ENCODE results near the gene COASY.

The COASY gene

DNA sequence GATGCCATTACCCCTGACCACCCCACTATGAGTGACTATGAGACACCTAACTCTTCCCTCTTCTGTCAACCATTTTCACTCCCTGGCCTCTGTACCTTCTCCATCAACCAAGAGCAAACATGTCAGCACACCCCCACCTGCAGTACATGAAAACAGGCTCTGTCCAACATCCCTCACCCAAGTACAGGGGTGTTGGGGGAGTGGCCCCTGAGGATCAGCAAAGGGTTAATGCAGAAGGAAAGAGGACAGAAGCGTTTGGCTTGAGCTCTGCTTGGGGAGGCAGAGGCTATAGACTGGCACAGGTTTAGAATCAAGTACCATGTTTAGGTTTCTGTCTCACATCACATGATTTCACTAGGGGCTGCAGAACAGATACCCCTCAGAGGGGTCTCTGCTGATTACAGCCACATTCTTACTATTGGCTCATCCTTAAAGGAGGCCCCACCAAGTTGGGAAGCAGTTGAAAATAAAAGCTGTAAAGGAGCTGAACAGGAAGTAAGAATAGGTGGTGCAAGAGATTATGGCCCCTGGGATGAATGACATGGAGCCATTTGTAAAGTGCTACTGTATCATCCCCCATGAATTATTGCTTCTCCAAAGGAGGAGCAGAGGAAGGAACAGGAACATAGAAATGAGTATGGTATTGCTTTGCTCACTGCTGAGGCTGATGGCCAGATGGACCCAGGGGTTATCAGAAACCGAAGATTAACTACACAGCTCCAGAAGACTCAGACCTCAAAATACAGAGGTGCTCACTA is 18.0 kb downstream of the COASY start:
- TF ChIP-seq, protein P1, sequence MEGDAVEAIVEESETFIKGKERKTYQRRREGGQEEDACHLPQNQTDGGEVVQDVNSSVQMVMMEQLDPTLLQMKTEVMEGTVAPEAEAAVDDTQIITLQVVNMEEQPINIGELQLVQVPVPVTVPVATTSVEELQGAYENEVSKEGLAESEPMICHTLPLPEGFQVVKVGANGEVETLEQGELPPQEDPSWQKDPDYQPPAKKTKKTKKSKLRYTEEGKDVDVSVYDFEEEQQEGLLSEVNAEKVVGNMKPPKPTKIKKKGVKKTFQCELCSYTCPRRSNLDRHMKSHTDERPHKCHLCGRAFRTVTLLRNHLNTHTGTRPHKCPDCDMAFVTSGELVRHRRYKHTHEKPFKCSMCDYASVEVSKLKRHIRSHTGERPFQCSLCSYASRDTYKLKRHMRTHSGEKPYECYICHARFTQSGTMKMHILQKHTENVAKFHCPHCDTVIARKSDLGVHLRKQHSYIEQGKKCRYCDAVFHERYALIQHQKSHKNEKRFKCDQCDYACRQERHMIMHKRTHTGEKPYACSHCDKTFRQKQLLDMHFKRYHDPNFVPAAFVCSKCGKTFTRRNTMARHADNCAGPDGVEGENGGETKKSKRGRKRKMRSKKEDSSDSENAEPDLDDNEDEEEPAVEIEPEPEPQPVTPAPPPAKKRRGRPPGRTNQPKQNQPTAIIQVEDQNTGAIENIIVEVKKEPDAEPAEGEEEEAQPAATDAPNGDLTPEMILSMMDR (IDR thresholded peaks at IDR 0.05; ENCODE audit: borderline replicate concordance, insufficient read depth, low read depth, low read length) = no peak
- no peak overlapping the region for H3K4me3 ChIP-seq (ENCODE audit: low read depth, low read length)

DNA sequence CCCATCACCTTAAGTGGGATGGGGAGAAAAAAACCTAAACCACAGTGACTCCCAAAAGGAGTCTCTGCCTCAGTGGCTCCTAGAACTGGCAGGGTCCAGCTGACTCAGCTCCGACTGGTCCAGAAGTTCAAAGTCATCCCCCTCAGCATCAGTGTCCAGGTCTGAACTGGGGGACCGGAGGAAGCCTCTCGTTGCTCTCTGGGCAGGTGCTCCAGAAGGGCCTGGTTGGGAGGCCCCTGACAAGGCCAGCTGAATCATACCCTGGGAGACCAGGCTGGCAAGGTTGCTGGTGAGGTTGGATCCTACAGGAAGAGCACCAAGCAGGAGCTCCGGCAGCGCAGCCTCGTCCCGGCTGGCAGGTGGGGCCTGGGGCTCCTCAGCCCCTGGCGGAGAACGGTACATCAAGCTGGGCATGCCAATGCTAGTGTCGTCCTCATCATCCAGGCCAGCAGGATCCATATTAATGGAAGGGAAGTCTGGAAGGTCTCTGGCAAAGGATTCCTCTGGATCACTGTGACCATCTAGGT is 19.9 kb downstream of the COASY start:
- TF ChIP-seq, protein P1 (IDR thresholded peaks at IDR 0.05; ENCODE audit: borderline replicate concordance, insufficient read depth, low read depth, low read length) = no peak
- no peak overlapping the region for H3K4me3 ChIP-seq (ENCODE audit: low read depth, low read length)

DNA sequence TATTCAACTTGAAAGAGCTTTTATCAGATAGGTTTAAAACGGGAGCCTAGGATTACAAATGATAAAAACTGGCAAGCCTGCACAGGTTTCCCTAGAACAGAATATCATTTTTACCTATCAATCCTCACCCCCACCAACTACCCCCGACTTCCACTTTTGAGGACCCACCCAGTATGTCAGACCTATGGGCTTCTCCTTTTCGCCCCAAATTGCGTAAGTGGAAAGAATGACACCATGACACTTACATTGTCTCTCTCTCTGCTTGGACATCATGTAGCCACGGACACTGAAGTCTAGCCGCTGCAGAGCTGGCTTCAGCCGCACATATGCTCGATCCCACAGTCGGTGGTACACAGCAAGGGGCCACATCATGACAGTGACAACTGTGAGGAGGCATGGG is 22.9 kb downstream of the COASY start:
- H3K4me3 ChIP-seq (ENCODE audit: low read depth, low read length) = no peak overlapping the region
- TF ChIP-seq, protein P1 (IDR thresholded peaks at IDR 0.05; ENCODE audit: borderline replicate concordance, insufficient read depth, low read depth, low read length) = no peak

DNA sequence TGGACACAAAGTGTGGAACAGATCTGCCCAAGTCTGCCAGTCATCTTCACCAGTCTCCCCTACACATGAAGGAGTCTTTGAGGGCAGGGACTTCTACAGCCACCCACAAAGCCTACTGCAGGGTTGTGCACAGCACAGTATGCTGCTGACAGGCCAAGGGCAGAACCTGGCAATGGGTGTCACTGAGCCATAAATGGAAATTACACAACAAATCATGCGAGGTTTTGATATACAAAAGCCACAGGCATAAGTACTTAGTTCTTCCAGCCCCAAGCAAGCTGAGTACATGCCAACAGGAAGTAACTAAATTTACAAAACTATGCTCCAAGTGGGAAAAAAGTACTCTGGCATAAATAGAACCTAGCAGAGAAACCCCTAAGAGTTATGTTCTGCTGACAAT is 23.4 kb downstream of the COASY start:
- H3K4me3 ChIP-seq (ENCODE audit: low read depth, low read length) = no peak overlapping the region
- TF ChIP-seq, protein P1 (IDR thresholded peaks at IDR 0.05; ENCODE audit: borderline replicate concordance, insufficient read depth, low read depth, low read length) = no peak

DNA sequence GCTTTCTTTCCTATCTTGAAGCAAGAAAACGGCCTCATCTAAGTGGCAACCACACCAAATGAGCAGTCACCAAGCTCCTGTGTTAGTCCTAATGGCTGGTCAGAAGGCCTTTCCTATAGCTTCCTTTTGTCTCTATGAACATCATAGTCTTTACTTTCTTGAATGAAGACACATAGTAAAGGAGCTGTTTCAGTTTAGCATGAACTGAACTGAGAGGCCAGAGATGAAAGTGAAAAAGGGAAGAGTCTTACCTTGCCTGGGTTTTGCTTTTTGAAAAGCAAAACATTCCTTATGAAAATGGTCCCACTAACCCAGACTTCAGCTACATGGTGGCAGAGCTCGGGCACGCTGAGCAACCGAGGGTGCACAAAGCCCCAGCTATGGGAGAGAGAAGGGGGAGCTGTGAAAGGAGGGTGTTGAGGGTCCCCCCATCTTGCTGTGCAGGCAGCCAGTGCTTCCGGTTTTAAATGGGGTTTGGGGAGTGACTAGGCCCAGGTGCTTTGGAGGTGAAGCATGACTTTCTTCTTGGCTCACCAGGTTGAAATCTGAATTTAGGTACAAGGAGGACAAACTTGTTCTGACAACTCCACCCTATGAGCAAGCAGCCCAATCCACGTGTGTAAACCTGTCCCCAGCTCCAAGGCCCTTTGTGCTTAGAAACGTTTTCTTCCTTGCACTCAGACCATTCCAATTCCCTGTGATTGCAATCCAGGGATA is 24.7 kb downstream of the COASY start:
- TF ChIP-seq, protein P1 (IDR thresholded peaks at IDR 0.05; ENCODE audit: borderline replicate concordance, insufficient read depth, low read depth, low read length) = no peak

DNA sequence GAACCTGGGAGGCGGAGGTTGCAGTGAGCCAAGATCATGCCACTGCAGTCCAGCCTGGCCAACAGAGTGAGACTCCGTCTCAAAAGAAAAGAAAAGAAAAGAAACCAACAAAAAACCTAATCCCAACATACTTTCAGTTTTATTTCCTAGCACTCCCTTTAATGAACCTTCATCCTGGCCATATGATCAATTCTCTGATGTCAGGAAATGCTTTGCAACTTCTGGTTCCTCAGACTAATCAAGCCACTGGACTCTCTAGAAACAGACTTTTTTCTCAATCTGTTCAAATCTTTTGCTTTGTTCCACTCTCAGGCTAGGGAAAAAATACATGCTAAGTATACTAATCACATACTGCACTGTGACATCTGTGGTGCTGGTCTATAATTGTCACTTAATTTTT is 28.9 kb downstream of the COASY start:
- no peak overlapping the region for H3K4me3 ChIP-seq (ENCODE audit: low read depth, low read length)
- TF ChIP-seq, protein P1 (IDR thresholded peaks at IDR 0.05; ENCODE audit: borderline replicate concordance, insufficient read depth, low read depth, low read length) = no peak

More for the DNA sequence above, 24.7 kb downstream of the COASY start:
- no peak overlapping the region for H3K4me3 ChIP-seq (ENCODE audit: low read depth, low read length)

Data from GM12875 (cell line).